ENCODE measurements around the gene COG4.

DNA sequence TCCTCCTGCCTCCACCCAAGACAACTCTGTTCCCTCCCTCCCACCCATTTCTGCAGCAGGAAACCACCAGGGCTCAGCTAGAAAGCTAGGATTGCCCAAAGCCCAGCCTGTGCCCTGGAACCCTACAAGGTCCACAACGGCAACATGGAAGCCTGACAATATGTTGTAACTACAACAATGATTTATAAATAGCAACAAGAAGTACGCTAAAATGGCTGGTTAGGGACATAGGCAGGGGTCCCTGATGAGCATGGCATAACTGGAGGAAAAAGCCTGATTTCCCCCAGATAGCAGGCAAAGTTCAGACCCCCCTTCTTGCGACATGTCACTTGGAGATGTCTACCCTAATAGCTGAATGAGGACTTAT lies 91.0 kb downstream of the COG4 start:
- TF ChIP-seq EZH2 (IDR thresholded peaks at IDR 0.05; ENCODE audit: insufficient read depth, poor library complexity, severe bottlenecking) (no peak), EZH2phosphoT487 (IDR thresholded peaks at IDR 0.05; ENCODE audit: insufficient read depth, low read depth) (no peak)

All from GM23248 (cell line).